OCI-LY3 (cell line): ENCODE results near the gene TNNI2.
"Not testable (repeated sequence)": the region's sequence is repeated elsewhere in the genome, so short reads cannot be mapped to it uniquely, and the experiment has no call there.

ENCODE experiments used
- H2AFZ ChIP-seq: fragments of 200-600, 300-600 bp; shearing (Covaris generic); 2 replicates; pipeline ENCODE4 v1.6.0; 2014; ENCODE audit warnings: antibody characterized with exemption, low read depth, low read length
- H3K27ac ChIP-seq: fragments of 200-600, 300-600 bp; sonication (generic); 2 replicates; pipeline ENCODE4 v1.5.1; 2014; ENCODE audit warnings: mild to moderate bottlenecking, low read length, moderate library complexity, mixed read lengths
- H3K27me3 ChIP-seq: fragments of 200-600, 300-600 bp; sonication (generic); 2 replicates; pipeline ENCODE4 v1.6.1; 2014; ENCODE audit warnings: low read depth, low read length, mixed read lengths
- H3K36me3 ChIP-seq: fragments of 200-600, 300-600 bp; sonication (generic); replicated peaks from 2 replicates; pipeline ENCODE3; 2014; ENCODE audit warnings: low read depth, low read length, mixed read lengths
- H3K4me1 ChIP-seq: fragments of 300-600, 200-600 bp; sonication (generic); 2 replicates; pipeline ENCODE4 v1.6.1; 2014; ENCODE audit warnings: low read length, mixed read lengths
- H3K4me2 ChIP-seq: fragments of 200-600, 300-600 bp; sonication (generic); 2 replicates; pipeline ENCODE4 v1.6.1; 2014; ENCODE audit warnings: low read length, mixed read lengths
- H3K4me3 ChIP-seq: fragments of 300-600, 200-600 bp; sonication (generic); 2 replicates; pipeline ENCODE4 v1.5.1; 2014; ENCODE audit warnings: antibody characterized with exemption, mild to moderate bottlenecking, low read length, moderate library complexity
- H3K79me2 ChIP-seq: fragments of 300-600, 200-600 bp; shearing (Covaris generic); 2 replicates; pipeline ENCODE4 v1.6.1; 2014; ENCODE audit warnings: mild to moderate bottlenecking, low read length, mixed read lengths
- H3K9ac ChIP-seq: fragments of 300-600, 200-600 bp; shearing (Covaris generic); 2 replicates; pipeline ENCODE4 v1.6.0; 2014; ENCODE audit warnings: mild to moderate bottlenecking, low read length, moderate library complexity
- H3K9me3 ChIP-seq: fragments of 200-600, 300-600 bp; shearing (Covaris generic); 2 replicates; pipeline ENCODE4 v1.6.1; 2014; ENCODE audit warnings: low read length, mixed read lengths; ENCODE audit not compliant: insufficient read depth
- H4K20me1 ChIP-seq: fragments of 200-600, 300-600 bp; sonication (generic); 2 replicates; pipeline ENCODE4 v1.6.1; 2016; ENCODE audit warnings: low read length, mixed read lengths; ENCODE audit not compliant: insufficient read depth
- CTCF ChIP-seq: fragments of 200-600, 300-600 bp; sonication (generic); IDR thresholded peaks from 2 replicates; pipeline ENCODE4 v1.5.1; 2014; ENCODE audit warnings: antibody characterized with exemption, low read length, low read depth
- EZH2phosphoT487 ChIP-seq: fragments of 200-600 bp; shearing (Covaris generic); IDR thresholded peaks from 2 replicates; pipeline ENCODE4 v1.6.1; 2018; ENCODE audit warnings: antibody characterized with exemption, mixed run types, low read depth

TNNI2 gene

GRCh38 chr11:1873048-1873812, 34.4 kb downstream of the TNNI2 start:
- no peak overlapping the region for H3K27ac ChIP-seq
- H4K20me1 ChIP-seq = peaks cover 97% of the 10 kb centered on the region
- peaks cover 8% of the 10 kb centered on the region; the same call in 1 of the 2 replicates for H3K79me2 ChIP-seq
- H2AFZ ChIP-seq = no peak overlapping the region
- H3K4me3 ChIP-seq = no peak overlapping the region
- H3K4me1 ChIP-seq = peaks cover 19% of the 10 kb centered on the region
- H3K36me3 ChIP-seq = peaks cover 6% of the 10 kb centered on the region
- TF ChIP-seq CTCF (no peak), EZH2phosphoT487 (no peak)
- H3K9ac ChIP-seq = no peak overlapping the region
- H3K4me2 ChIP-seq = no peak overlapping the region
- H3K27me3 ChIP-seq = 0 out of 2 replicates have a peak, but pooled peaks cover 4% of the 10 kb centered on the region
- no peaks in the 10 kb centered on the region for H3K9me3 ChIP-seq

GRCh38 chr11:1873813-1874150, 35.0 kb downstream of the TNNI2 start:
- not testable (repeated sequence) for H3K27me3 ChIP-seq, H3K27ac ChIP-seq, H3K9me3 ChIP-seq, H3K4me3 ChIP-seq, H3K36me3 ChIP-seq, H3K4me2 ChIP-seq, H2AFZ ChIP-seq, H3K79me2 ChIP-seq, H3K9ac ChIP-seq
- peaks cover 97% of the 10 kb centered on the region for H4K20me1 ChIP-seq
- peaks cover 13% of the 10 kb centered on the region for H3K4me1 ChIP-seq

GRCh38 chr11:1874441-1875092, 35.8 kb downstream of the TNNI2 start:
- not testable (repeated sequence) for H3K27ac ChIP-seq
- H4K20me1 ChIP-seq = peaks cover 97% of the 10 kb centered on the region

GRCh38 chr11:1875093-1875850, 36.5 kb downstream of the TNNI2 start:
- TF ChIP-seq CTCF = no peak
- TF ChIP-seq EZH2phosphoT487 = no peak
- Histone ChIP-seq H4K20me1 (peaks cover 97% of the 10 kb centered on the region), H3K36me3 (peaks cover 14% of the 10 kb centered on the region), H3K9ac (no peak overlapping the region), H3K79me2 (peaks cover 8% of the 10 kb centered on the region; the same call in 1 of the 2 replicates), H3K4me1 (no peaks in the 10 kb centered on the region), H3K27ac (no peak overlapping the region), H2AFZ (no peak overlapping the region), H3K4me2 (no peak overlapping the region), H3K4me3 (no peak overlapping the region), H3K9me3 (no peaks in the 10 kb centered on the region), H3K27me3 (0 out of 2 replicates have a peak, but pooled peaks cover 3% of the 10 kb centered on the region)

More at GRCh38 chr11:1874441-1875092, 35.8 kb downstream of the TNNI2 start:
- H3K9ac ChIP-seq, H2AFZ ChIP-seq, H3K27me3 ChIP-seq, H3K9me3 ChIP-seq, H3K4me2 ChIP-seq, H3K4me3 ChIP-seq, H3K79me2 ChIP-seq, H3K36me3 ChIP-seq, H3K4me1 ChIP-seq: not testable (repeated sequence)

GRCh38 chr11:1875851-1876301, 37.1 kb downstream of the TNNI2 start:
- not testable (repeated sequence) for H3K4me1 ChIP-seq, H3K9ac ChIP-seq, H3K4me2 ChIP-seq, H3K36me3 ChIP-seq, H3K9me3 ChIP-seq, H3K27ac ChIP-seq, H3K79me2 ChIP-seq, H2AFZ ChIP-seq, H3K27me3 ChIP-seq, H3K4me3 ChIP-seq
- peaks cover 97% of the 10 kb centered on the region for H4K20me1 ChIP-seq
